GM03348 (cell line): ENCODE data around the gene OR8A1.
"Not testable (repeated sequence)": the region's sequence is repeated elsewhere in the genome, so short reads cannot be mapped to it uniquely, and the experiment has no call there.

ENCODE experiments used
- DNase-seq: peaks from one replicate; pipeline ENCODE4 v3.0.0; 2012; ENCODE audit warnings: low spot score

OR8A1 gene

GRCh38 chr11:124595302-124595701 is 25.5 kb downstream of the OR8A1 start:
- no peak for DNase-seq

DNA sequence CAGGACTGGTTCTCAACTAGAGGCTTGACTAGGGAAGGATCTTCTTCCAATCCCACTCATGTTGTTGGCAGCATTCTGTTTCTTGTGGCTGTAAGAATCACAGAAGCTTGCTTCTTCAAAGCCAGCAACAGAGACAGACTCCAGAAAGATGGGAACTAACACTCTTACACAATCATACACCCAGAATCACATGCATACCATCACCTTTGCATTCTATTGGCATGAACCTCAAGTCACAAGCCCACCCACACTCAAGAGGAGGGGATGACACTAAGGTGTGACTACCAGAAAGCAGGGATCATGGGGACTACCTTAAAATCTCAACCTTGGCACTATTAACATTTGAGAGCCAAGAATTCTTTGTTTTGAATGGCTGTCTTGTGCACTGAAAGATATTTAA is 27.8 kb downstream of the OR8A1 start:
- DNase-seq = no peak

DNA sequence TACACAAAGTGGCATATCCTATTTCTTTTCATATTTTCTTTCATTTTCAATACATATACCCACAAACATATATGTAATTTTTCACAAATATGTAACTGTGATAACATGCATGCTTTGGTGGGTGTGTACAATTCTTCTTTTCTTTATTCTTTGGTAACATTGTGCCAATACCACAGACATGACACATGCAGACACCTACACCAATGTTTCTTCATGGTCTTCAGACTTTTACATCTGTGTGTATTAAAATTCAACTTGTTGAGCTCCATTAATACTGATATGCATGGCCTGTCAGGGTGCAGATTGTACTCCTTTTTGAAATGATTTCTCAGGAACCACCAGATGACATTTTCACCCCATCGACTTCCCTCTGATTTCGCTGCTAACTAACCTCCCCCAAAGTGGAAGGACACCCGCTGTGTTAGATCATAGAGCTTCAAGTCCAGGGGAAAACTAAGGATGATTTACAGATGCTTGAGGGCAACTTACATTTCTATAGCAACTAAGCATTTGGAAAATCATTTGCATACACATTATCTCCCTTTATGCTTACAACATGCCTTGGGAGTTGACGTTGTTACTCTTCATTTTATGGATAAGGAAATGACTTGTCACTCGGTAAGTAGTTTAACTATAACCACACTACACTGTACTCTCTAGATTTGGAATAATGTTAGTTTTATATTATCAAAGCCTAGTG is 31.0 kb downstream of the OR8A1 start:
- no peak for DNase-seq

- no peak for DNase-seq
Observed at GRCh38 chr11:124602193-124602592, 32.4 kb downstream of the OR8A1 start.

DNA sequence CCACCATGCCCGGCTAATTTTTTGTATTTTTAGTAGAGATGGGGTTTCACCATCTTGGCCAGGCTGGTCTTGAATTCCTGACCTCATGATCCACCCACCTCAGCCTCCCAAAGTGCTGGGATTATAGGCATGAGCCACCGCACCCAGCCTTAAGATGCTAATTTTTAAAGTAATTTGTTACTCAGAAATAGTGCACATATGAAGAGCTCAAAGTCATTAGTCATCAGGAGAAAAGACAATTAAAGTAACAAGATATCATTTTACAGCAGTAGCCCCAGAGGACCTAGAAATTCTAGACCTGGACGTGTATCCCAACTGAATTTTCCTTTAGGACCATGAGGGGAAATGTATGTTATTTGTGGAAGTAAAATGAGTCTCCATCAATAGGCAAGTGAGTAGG is 32.9 kb downstream of the OR8A1 start:
- DNase-seq = not testable (repeated sequence)

- no peak for DNase-seq
Observed at GRCh38 chr11:124605719-124606118, 35.9 kb downstream of the OR8A1 start.

GRCh38 chr11:124608147-124608546 is 38.4 kb downstream of the OR8A1 start:
- no peak for DNase-seq

- DNase-seq = no peak
Observed at GRCh38 chr11:124610295-124610694, 40.5 kb downstream of the OR8A1 start.

DNA sequence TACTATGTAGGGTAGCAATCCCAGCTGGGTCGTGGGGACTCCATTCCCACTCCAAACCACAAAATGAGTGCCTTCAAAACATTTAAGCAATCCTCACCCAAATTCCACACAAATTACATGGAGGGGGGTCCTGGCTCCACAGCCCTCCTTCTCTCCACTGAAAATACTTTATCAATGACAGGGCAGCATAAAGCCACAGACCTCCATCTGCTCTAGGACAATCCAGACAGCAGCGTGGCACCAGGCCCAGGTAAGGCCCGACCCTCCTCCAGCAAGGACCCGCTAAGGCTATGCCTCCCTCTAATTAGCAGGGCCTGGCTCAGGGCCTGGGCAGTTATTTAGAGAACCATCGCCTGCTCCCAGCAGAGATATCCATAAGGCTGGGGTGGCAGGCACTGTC is 41.3 kb downstream of the OR8A1 start, which contains the start of gene PANX3:
Gene PANX3, plus strand, starts transcription at position 365 of the 400 bp plus-strand sequence. CDS start 129 bp downstream, outside the sequence.
- DNase-seq = no peak

DNA sequence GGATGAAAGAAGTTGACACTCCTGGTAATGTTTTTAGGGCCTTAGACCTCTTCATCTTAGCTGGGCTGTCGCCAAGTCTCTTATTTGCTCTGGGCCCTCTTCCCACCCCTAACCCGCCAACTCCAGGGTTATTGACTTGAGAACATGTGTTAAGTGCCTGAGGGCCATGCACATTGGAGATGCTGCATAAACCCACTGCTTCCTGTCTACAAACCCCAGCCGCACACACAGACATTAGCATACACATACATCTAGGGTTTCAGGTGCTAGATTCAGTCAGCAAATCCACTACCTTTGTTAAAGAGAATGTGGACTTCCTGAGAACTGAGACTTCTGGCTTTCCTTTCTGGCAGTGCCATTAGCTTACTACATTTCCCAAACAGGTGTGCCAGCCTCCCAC is 42.2 kb downstream of the OR8A1 start:
- DNase-seq = no peak

DNA sequence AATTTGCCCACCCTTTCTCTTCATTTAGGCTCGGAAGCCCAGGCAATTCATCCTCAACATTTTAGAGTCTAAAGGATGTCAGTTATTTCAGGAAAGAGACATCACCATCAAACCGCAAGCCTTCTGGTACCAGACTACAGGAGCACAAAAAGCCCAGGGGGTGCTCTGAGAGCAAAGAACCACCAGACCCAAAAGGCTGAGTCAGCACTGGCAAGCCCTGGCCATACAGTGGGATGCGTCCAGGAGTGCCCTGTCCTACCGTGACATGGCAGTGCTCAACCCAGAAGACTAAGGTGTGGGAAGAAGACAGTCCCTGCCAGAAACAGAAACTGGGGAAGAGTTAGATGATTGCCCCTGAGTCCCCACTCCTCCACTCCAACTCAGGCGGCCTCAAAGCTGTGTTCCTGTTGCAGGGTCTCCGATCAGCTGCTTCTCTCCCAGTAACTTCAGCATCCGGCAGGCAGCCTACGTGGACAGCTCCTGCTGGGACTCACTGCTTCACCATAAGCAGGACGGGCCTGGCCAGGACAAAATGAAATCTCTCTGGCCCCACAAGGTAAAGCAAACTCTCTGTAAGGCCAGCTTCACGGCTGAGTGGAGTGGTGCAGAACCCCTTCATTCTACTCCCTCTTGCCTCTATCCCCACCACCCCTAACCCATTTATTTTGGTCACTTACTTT is 42.9 kb downstream of the OR8A1 start:
- no peak for DNase-seq

- DNase-seq = no peak
Observed at GRCh38 chr11:124618863-124619262, 49.1 kb downstream of the OR8A1 start.
